ENCODE measurements around the gene CTNNBIP1. TPM values are rescaled to one million over a fixed set of nuclear protein-coding genes. Genes with fewer than 3 reads are reported as not detected.

The CTNNBIP1 gene
- total RNA-seq, 1 experiment from 2014 or later, result 31.3 TPM

DNA sequence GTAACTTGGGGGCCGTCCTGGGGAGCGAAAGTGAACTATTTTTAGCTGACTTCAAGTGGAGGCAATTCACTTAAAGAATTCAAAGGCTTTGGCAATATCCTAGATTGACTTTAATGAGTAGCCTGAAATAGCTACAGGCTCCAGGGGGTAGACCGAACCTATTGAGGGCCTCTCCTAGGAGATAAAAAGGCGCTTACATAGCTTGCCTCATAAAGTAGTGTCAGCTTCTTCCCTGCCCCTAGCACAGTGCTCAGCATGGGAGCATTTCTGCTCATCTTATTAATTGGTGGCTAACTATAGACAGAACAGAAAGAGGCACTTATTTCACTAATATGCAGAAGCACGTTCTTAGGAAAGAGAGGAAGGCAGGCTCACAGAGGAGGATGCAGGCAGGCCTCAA lies 12.3 kb upstream of the CTNNBIP1 start:
- Histone ChIP-seq H2AFZ (ENCODE audit: low read depth, low read length, poor library complexity, severe bottlenecking) (no peak overlapping the region), H3K4me3 (replicated peaks in 1 of 2; ENCODE audit: low read depth in 1 of 2, low read length in 2 of 2) (no peak overlapping the region), H3K36me3 (ENCODE audit: control insufficient read depth in 1 of 2, insufficient read depth in 2 of 2, low read length in 2 of 2) (no peaks in the 10 kb centered on the region), H3K9me2 (ENCODE audit: insufficient read depth) (no peaks in the 10 kb centered on the region), H3K9ac (ENCODE audit: low read length) (no peak overlapping the region), H3K27me3 (ENCODE audit: insufficient read depth, low read length) (no peaks in the 10 kb centered on the region), H3K27ac (ENCODE audit: low read depth, low read length) (no peak overlapping the region), H3K9me3 (ENCODE audit: control insufficient read depth in 1 of 2, insufficient read depth in 1 of 2, low read depth in 1 of 2, low read length in 2 of 2) (no peaks in the 10 kb centered on the region), H4K20me1 (ENCODE audit: insufficient read depth) (no peaks in the 10 kb centered on the region), H3K79me2 (ENCODE audit: insufficient read depth, low read length) (no peaks in the 10 kb centered on the region), H3K4me1 (ENCODE audit: control insufficient read depth in 1 of 2, insufficient read depth in 2 of 2, low read length in 2 of 2) (no peaks in the 10 kb centered on the region), H3K4me2 (ENCODE audit: low read length) (no peak overlapping the region)
- ATAC-seq, result no peak
- intact Hi-C loops (cut with micrococcal nuclease), result no loop called here
- BruUV-seq (replicated peaks), result no TSS peak
- RAD21 ChIA-PET (ENCODE audit: low non-redundant PET in 1 of 2, low total read pairs in 2 of 2, uncharacterized antibody in 2 of 2, unreplicated experiment in 2 of 2), result no interaction called here
- CTCF ChIA-PET, result no interaction called here
- TF ChIP-seq REST (IDR thresholded peaks at IDR 0.05; ENCODE audit: low read depth) (no peak), EZH2phosphoT487 (IDR thresholded peaks at IDR 0.05; ENCODE audit: borderline replicate concordance) (no peak), POLR2A (IDR thresholded peaks at IDR 0.05; ENCODE audit: borderline replicate concordance, extremely low read depth, insufficient read depth, insufficient read length) (no peak), ZFX (IDR thresholded peaks at IDR 0.05) (no peak), SP1 (IDR thresholded peaks at IDR 0.05; ENCODE audit: low read depth) (no peak), EZH2 (IDR thresholded peaks at IDR 0.05) (no peak), CBX3 (IDR thresholded peaks at IDR 0.05; ENCODE audit: low read depth) (no peak), ZBTB33 (IDR thresholded peaks at IDR 0.05; ENCODE audit: extremely low read depth, insufficient replicate concordance, low read length) (no peak), ZNF274 (IDR thresholded peaks at IDR 0.05; ENCODE audit: low read depth, low read length) (no peak), JUND (IDR thresholded peaks at IDR 0.05) (no peak)
- no peak for DNase-seq (ENCODE audit: low read depth, low spot score)
- POLR2A ChIA-PET, result no interaction called here

Data from HCT116 (cell line).